GM18873 (cell line): ENCODE results near the gene ATP1B3.
"Not testable (repeated sequence)": the region's sequence is repeated elsewhere in the genome, so short reads cannot be mapped to it uniquely, and the experiment has no call there.

Source experiments
- ATAC-seq: cut with Tn5 transposase; IDR thresholded peaks from one replicate; pipeline ENCODE4 v1.9.1; 2021; ENCODE audit warnings: mild to moderate bottlenecking, moderate library complexity, moderate number of reproducible peaks; ENCODE audit not compliant: unreplicated experiment, low FRiP score

Gene ATP1B3

GRCh38 chr3:141900343-141900742, 23.9 kb downstream of the ATP1B3 start:
- ATAC-seq, result no peak

GRCh38 chr3:141901914-141902313, 25.5 kb downstream of the ATP1B3 start:
- no peak for ATAC-seq

- no peak for ATAC-seq
Observed at GRCh38 chr3:141904203-141904602, 27.8 kb downstream of the ATP1B3 start.

GRCh38 chr3:141905129-141905528, 28.7 kb downstream of the ATP1B3 start:
- no peak for ATAC-seq

GRCh38 chr3:141909408-141909807, 33.0 kb downstream of the ATP1B3 start:
- no peak for ATAC-seq

GRCh38 chr3:141909986-141910385, 33.5 kb downstream of the ATP1B3 start:
- not testable (repeated sequence) for ATAC-seq

GRCh38 chr3:141913150-141913811, 36.8 kb downstream of the ATP1B3 start:
- no peak for ATAC-seq

GRCh38 chr3:141914311-141914710, 37.9 kb downstream of the ATP1B3 start:
- no peak for ATAC-seq

- ATAC-seq, result no peak
Observed at GRCh38 chr3:141915016-141915415, 38.6 kb downstream of the ATP1B3 start.

GRCh38 chr3:141915766-141916165, 39.3 kb downstream of the ATP1B3 start:
- no peak for ATAC-seq

GRCh38 chr3:141920701-141921100, 44.3 kb downstream of the ATP1B3 start:
- ATAC-seq, result no peak

- ATAC-seq, result no peak
Observed at GRCh38 chr3:141921316-141921715, 44.9 kb downstream of the ATP1B3 start.

GRCh38 chr3:141925677-141926076, 49.2 kb downstream of the ATP1B3 start:
- ATAC-seq, result not testable (repeated sequence)

- ATAC-seq, result no peak
Observed at GRCh38 chr3:141926929-141927328, 50.5 kb downstream of the ATP1B3 start.

GRCh38 chr3:141928631-141929270, 52.3 kb downstream of the ATP1B3 start:
- no peak for ATAC-seq

- no peak for ATAC-seq
Observed at GRCh38 chr3:141929341-141929995, 53.0 kb downstream of the ATP1B3 start.

- no peak for ATAC-seq
Observed at GRCh38 chr3:141930801-141931200, 54.4 kb downstream of the ATP1B3 start.

GRCh38 chr3:141933421-141934300, 57.2 kb downstream of the ATP1B3 start:
- ATAC-seq, result no peak

GRCh38 chr3:141934354-141934753, 57.9 kb downstream of the ATP1B3 start:
- no peak for ATAC-seq

GRCh38 chr3:141938011-141938500, 61.6 kb downstream of the ATP1B3 start:
- no peak for ATAC-seq

GRCh38 chr3:141939759-141940158, 63.3 kb downstream of the ATP1B3 start:
- no peak for ATAC-seq
